GM19351 (cell line): Measurements from ENCODE around the gene FNDC3B.
"Not testable (repeated sequence)": the region's sequence is repeated elsewhere in the genome, so short reads cannot be mapped to it uniquely, and the experiment has no call there.

Experiments
- ATAC-seq: cut with Tn5 transposase; IDR thresholded peaks from one replicate; pipeline ENCODE4 v1.9.1; 2021; ENCODE audit warnings: mild to moderate bottlenecking, moderate library complexity; ENCODE audit not compliant: unreplicated experiment

FNDC3B gene

GRCh38 chr3:172039436-172040077 lies at the start of gene FNDC3B:
FNDC3B (plus strand) TSS chr3:172039578; CDS start chr3:172112480, 72,902 bp downstream.
- ATAC-seq, result peak; percentile 76

GRCh38 chr3:171990239-171990638 lies 49.1 kb upstream of the FNDC3B start:
- ATAC-seq, result not testable (repeated sequence)

GRCh38 chr3:171991166-171991565 lies 48.2 kb upstream of the FNDC3B start:
- ATAC-seq, result no peak

GRCh38 chr3:171994646-171995428 lies 44.5 kb upstream of the FNDC3B start:
- no peak for ATAC-seq

DNA sequence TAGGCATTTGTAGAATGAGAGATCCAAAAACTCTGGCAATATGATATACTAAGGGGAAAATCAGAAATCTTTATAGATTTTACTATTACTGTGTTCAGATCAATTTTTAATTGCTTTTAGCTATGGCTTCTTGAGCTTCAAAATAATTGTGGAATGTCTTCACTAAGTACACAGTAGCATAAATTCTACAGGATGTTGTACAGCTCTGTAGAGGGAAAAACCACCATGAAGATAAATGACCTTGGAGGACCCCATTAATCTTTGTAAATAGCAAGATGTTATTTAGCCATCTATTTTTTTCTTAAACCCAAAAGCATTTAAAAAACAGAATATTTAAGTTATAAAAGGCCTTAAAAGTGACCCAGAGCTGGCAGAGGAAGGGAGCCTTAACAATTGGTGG lies 43.9 kb upstream of the FNDC3B start:
- no peak for ATAC-seq

- ATAC-seq, result no peak
These were observed 43.1 kb upstream of the FNDC3B start for GRCh38 chr3:171996178-171996817.

DNA sequence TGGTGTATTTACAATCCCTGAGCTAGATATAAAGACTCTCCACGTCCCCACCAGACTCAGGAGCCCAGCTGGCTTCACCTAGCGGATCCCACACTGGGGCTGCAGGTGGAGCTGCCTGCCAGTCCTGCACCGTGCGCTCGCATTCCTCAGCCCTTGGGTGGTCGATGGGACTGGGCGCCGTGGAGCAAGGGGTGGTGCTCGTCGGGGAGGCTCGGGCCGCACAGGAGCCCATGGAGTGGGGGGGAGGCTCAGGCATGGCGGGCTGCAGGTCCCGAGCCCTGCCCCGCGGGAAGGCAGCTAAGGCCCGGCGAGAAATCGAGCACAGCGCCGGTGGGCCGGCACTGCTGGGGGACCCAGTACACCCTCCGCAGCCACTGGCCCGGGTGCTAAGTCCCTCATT lies 40.6 kb upstream of the FNDC3B start:
- ATAC-seq, result not testable (repeated sequence)

- not testable (repeated sequence) for ATAC-seq
These were observed 37.8 kb upstream of the FNDC3B start for GRCh38 chr3:172001616-172002015.

- ATAC-seq, result no peak
These were observed 36.8 kb upstream of the FNDC3B start for GRCh38 chr3:172002512-172003078.

GRCh38 chr3:172003146-172003545 lies 36.2 kb upstream of the FNDC3B start:
- ATAC-seq, result no peak

GRCh38 chr3:172007065-172007370 lies 32.4 kb upstream of the FNDC3B start:
- ATAC-seq, result no peak

DNA sequence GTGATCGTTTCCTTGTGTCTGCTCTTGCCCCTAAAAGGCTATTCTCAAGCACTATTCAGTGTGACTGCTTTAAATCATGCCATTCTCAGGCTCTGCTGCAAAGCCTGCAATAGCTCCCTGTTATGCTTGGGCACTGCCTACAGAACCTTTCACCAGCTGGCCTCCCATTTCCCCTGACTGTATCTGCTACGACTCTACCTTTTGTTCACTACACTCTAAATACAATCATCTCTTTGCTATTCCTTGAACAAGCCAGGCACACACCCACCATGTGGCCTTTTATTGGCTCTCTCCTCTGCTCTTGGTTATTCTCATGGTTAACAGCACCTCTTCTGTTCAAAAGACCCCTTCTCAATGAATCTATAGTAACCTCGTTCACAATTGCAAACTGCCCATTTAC lies 29.6 kb upstream of the FNDC3B start:
- no peak for ATAC-seq

DNA sequence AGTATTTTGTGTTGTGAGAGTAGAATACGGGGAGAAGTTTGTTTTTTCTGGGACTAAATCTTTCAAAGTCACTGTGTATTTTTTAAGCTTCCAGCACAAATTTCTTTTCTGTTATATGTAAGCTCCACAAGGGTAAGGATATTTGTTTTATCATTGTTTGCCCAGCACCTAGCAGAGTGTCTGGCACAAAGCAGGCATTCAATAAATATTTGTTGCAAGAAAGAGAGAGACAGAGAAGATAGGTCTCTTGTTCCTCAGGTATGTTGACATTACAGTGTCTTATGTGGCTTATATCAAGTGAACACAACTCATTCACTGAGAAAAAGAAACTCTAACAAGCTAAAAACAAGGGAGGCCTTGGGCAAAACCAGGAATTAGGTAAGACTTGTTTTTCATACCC lies 26.6 kb upstream of the FNDC3B start:
- ATAC-seq, result no peak

GRCh38 chr3:172014145-172014544 lies 25.2 kb upstream of the FNDC3B start:
- ATAC-seq, result no peak

DNA sequence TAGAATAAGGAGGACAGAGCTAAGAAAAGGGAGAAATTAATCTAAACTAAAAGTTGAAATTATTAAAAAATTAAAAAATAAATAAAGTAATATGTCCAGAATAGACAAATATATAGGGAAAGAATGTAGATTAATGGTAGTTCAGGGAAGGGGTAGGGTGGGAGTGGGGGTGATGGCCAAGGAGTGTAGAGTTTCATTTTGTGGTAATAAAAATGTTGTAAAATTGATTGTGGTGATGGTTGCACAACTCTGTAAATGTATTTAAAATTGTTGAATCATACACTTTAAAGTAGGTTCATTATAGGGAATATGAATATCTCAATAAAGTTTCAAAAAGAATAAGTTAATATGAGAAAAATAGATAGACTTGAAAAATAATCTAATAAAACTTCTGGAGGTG lies 21.0 kb upstream of the FNDC3B start:
- ATAC-seq, result no peak

DNA sequence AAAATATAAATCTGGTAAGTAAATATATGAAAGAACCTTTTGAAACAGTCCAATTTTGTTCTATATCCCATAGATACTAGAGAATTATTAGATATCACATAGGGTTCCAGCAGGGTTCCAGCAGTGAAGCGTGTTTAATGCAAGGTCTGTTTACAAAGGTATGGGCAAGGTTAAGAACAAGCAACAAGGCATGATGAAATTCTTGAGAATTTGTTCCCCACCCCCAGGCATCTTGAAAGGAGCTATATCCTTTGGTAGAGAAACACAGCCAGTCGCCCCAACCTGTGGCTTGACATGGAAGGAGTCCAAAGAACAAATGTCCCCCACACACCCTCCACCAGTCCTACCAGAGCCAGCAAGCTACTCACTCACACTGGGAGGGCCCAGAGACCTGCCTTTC lies 18.6 kb upstream of the FNDC3B start:
- no peak for ATAC-seq

- ATAC-seq, result no peak
These were observed 18.2 kb upstream of the FNDC3B start for GRCh38 chr3:172021164-172021563.

DNA sequence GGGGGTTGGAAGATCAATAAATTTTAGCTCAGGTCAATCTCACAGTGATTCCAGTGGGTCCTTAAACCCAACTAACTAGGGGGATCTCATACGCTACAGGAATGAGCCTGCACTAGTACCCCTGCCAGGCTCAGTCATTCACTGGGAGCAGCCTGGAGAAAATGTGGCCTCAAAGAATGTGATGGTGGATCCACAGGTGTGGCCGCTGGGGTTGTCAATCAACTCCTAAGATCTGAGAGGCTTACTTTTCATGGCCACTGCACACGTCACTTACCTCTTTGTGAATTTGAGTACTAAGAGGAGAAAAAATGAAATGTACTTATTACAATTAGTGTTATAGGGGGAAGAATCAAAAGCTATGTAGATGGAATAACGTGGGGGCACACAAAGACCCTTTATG lies 17.5 kb upstream of the FNDC3B start:
- no peak for ATAC-seq

DNA sequence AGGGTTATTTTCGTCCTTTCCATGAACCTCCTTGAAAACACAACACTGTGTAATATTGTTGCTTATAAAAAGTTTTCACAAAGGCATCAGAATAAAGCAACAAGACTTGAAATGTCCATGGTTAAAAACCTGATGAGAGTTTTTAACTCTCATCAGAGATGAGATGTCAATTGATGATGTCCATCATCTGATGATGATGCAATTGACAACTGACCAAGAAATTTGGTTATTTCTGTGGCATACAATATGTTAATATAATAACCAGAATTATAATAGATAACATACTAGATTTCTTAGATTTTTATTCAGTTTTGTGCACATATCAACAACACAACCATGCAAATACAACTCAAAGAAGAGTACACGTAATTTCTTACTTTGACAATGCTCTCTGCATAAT lies 15.5 kb upstream of the FNDC3B start:
- no peak for ATAC-seq

GRCh38 chr3:172024679-172025078 lies 14.7 kb upstream of the FNDC3B start:
- no peak for ATAC-seq

GRCh38 chr3:172029425-172030098 lies 9.8 kb upstream of the FNDC3B start:
- ATAC-seq, result no peak
